Mesothelial cell of epicardium (in vitro differentiated cells): Measurements from ENCODE around the gene DAZAP2. TPM values are rescaled to one million over a fixed set of nuclear protein-coding genes. Genes with fewer than 3 reads are reported as not detected.
"Not testable (repeated sequence)": the region's sequence is repeated elsewhere in the genome, so short reads cannot be mapped to it uniquely, and the experiment has no call there.

Source experiments
- DNase-seq, 2 experiments: peaks; one replicate each; pipeline ENCODE4 v3.0.0; 2021; ENCODE audit warnings: low spot score in 2 of 2; ENCODE audit not compliant: unreplicated experiment in 2 of 2
- H3K27ac Mint-ChIP-seq: 2 replicates; pipeline ENCODE4 v1.8.0; 2021; ENCODE audit warnings: mixed read lengths
- H3K27me3 Mint-ChIP-seq: 2 replicates; pipeline ENCODE4 v1.8.0; 2021; ENCODE audit warnings: low read depth, mixed read lengths
- H3K36me3 Mint-ChIP-seq: 2 replicates; pipeline ENCODE4 v1.8.0; 2021; ENCODE audit warnings: mixed read lengths
- H3K4me1 Mint-ChIP-seq: 2 replicates; pipeline ENCODE4 v1.8.0; 2021; ENCODE audit warnings: mixed read lengths
- H3K4me3 Mint-ChIP-seq: 2 replicates; pipeline ENCODE4 v1.8.0; 2021; ENCODE audit warnings: mild to moderate bottlenecking, moderate library complexity, mixed read lengths
- H3K9me3 Mint-ChIP-seq: 2 replicates; pipeline ENCODE4 v1.8.0; 2021; ENCODE audit warnings: mixed read lengths
- CTCF ChIP-seq: fragments of 200-600 bp; sonication (generic); IDR thresholded peaks from one replicate; pipeline ENCODE4 v1.5.0; 2021; ENCODE audit warnings: antibody characterized with exemption; ENCODE audit not compliant: unreplicated experiment
- total RNA-seq: library from RNA; stranded (reverse); gene quantifications from 3 replicates; pipeline ENCODE4 v1.2.1, GENCODE V29; 2021

DAZAP2 gene
- total RNA-seq, 1 donor from 2014 or later, result 101 TPM

GRCh38 chr12:51270067-51270950 is 31.7 kb downstream of the DAZAP2 start, which contains the start of gene SMAGP:
Gene SMAGP, minus strand, starts transcription at chr12:51270415. Its CDS starts 1,137 bp downstream, at chr12:51269278.
- no peaks in the 10 kb centered on the region for H3K27me3 Mint-ChIP-seq
- H3K9me3 Mint-ChIP-seq, result no peaks in the 10 kb centered on the region
- peak within 1 kb of the TSS; percentile 92 for H3K27ac Mint-ChIP-seq
- H3K36me3 Mint-ChIP-seq, result peaks cover 3% of the 10 kb centered on the region
- no peak for TF ChIP-seq CTCF
- peaks cover 27% of the 10 kb centered on the region for H3K4me1 Mint-ChIP-seq
- H3K4me3 Mint-ChIP-seq, result peak within 1 kb of the TSS; percentile 88
- DNase-seq, result peak; percentile 50 to 79

- Mint-ChIP-seq H3K4me3 (peak overlapping the region; percentile 88), H3K27ac (peak overlapping the region; percentile 92)
- DNase-seq, result no peak
These were observed 32.4 kb downstream of the DAZAP2 start for GRCh38 chr12:51270951-51271518.

GRCh38 chr12:51272810-51273209 is 34.2 kb downstream of the DAZAP2 start:
- H3K36me3 Mint-ChIP-seq, DNase-seq, H3K9me3 Mint-ChIP-seq, H3K4me3 Mint-ChIP-seq, H3K27me3 Mint-ChIP-seq, H3K27ac Mint-ChIP-seq: not testable (repeated sequence)
- H3K4me1 Mint-ChIP-seq, result peaks cover 19% of the 10 kb centered on the region

More at GRCh38 chr12:51270951-51271518, 32.4 kb downstream of the DAZAP2 start:
- Mint-ChIP-seq H3K4me1 (peaks cover 24% of the 10 kb centered on the region), H3K9me3 (no peaks in the 10 kb centered on the region), H3K27me3 (no peaks in the 10 kb centered on the region), H3K36me3 (no peaks in the 10 kb centered on the region)
- no peak for TF ChIP-seq CTCF

GRCh38 chr12:51275088-51275487 is 36.5 kb downstream of the DAZAP2 start:
- Mint-ChIP-seq H3K27me3 (no peaks in the 10 kb centered on the region), H3K27ac (no peak overlapping the region), H3K9me3 (no peaks in the 10 kb centered on the region), H3K4me3 (no peak overlapping the region), H3K36me3 (no peaks in the 10 kb centered on the region), H3K4me1 (peaks cover 6% of the 10 kb centered on the region)
- DNase-seq, result no peak
- TF ChIP-seq CTCF, result no peak

- TF ChIP-seq CTCF, result no peak
- no peak overlapping the region for H3K27ac Mint-ChIP-seq
- H3K4me1 Mint-ChIP-seq, result no peaks in the 10 kb centered on the region
- no peak overlapping the region for H3K4me3 Mint-ChIP-seq
- DNase-seq, result no peak
- no peaks in the 10 kb centered on the region for H3K9me3 Mint-ChIP-seq
- no peaks in the 10 kb centered on the region for H3K27me3 Mint-ChIP-seq
- H3K36me3 Mint-ChIP-seq, result no peaks in the 10 kb centered on the region
These were observed 42.7 kb downstream of the DAZAP2 start for GRCh38 chr12:51281202-51281924.
